NCI-H2081 treated with DMSO at 0.1 percent for 48 hours (cell line): Measurements from ENCODE around the gene A2M.
"Not testable (repeated sequence)": the region's sequence is repeated elsewhere in the genome, so short reads cannot be mapped to it uniquely, and the experiment has no call there.

ENCODE experiments used
- DNase-seq: peaks from one replicate; lab custom pipeline; 2025; lab: John Stamatoyannopoulos, UW

A2M gene

DNA sequence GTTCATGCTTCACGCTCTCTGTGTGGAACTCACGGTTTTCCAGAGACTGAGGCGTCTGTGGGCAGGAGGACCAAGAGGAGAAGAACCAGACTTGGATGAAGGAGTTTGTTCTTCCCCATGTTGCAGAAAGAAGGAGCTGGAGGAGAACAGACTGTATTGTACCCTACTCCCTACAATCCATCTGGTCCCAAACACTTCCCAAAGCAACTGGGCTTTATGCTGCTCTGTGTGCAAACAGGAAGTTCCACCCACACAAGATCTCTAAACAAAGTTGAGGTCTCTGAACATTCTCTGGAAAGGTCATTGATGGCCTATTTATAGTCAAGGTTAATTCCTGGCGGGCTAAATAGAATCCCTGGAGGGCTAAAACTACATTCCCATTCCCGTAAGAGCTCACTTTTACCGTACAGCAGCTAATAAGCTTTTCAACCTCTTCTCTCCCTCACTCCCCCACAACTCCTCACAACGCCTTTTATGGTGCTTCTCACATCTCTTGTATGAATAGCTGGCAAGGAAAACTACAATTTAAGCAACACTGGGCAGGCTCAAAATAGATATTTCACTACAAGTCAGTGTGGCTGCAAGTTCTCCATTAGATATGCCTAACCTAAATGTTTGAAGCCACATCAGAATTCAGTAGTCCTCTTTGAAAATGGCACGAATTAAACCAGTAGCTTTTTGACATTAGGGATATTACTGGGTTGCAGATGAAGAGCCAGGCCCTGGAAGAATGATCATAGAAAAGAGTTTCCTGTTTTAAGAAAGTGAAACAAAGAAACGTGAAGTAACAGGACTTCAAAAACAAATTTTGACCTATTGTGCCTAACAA, at the start of gene A2M:
TSS of gene A2M (minus strand) at position 189 of the 829 bp plus-strand sequence. CDS start at position 119, 70 bp downstream.
- DNase-seq: no peak

DNA sequence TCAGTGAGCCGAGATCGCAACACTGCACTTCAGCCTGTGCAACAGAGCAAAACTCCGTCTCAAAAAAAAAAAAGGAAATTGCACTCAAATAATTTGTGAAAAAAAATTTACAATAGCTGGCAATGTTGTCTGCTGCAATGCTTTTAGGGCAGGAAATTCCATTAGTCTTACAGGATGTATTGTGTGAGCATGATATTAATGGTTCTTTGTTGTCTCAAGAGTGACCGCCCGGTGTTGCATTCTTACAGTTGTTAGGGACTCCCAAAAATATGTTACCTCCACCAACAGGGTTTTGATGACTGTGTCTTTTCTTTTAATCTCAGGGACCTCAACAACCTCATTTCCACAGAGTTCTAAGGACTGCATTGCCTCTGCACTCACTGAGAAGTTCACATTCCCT, 47.7 kb upstream of the A2M start:
- DNase-seq: no peak

- no peak for DNase-seq
Measured at GRCh38 chr12:9156119-9156518, 40.4 kb upstream of the A2M start.

DNA sequence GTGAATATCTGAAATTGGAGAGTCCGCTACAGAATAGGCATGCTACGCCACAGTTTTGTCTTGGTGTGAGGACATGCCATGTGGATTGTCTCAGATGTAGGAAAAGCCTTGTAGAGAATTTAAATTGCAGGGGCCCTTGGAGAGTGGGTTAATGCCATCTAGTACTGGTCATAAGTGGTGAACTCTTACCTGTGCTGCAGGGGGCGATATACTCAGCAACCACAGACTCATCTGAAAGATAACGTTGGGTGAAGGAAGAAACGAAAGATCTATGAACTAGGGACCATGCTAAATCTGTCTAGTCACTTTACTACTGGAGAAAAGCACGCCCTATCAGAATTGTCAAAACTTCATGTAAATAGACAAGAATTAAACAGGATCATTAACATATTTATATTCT, 33.7 kb upstream of the A2M start:
- no peak for DNase-seq

DNA sequence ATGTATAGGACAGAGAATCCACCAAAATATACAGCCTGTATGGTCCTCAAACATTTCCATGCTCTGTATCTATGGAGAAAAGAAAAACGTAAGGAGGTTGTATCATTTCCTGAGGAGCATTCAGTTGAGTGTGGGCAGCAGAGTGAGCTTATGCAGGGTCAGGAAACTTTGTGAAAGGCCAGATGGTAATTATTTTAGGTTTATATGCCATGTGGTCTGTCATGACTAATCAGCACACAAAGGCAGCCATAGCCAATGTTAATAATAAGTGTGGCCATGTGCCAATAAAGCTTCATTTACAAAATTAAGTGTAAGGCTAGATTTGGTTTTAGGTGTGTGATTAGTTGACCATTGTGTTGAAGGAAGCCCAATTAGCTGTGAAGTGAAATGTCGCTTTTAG, 33.2 kb upstream of the A2M start:
- no peak for DNase-seq

DNA sequence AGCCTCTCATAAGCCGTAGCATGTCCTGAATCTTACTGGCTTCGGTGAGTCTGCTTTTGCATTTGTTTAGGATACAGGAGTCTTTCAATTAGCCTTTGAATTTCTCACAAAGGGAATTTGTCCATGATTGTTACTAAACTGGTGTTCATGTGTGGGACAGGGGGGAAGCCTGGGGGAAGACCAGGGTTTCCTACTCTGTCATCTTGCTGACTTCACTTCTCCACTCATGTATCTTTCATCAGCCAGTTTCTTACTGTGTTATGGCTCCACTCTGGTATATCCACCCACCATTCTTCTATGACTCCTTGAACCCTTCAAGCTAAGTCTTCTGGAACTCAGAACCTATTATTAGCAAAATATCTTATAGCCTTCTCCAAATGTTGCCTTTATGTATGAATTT, 31.7 kb upstream of the A2M start:
- no peak for DNase-seq

DNA sequence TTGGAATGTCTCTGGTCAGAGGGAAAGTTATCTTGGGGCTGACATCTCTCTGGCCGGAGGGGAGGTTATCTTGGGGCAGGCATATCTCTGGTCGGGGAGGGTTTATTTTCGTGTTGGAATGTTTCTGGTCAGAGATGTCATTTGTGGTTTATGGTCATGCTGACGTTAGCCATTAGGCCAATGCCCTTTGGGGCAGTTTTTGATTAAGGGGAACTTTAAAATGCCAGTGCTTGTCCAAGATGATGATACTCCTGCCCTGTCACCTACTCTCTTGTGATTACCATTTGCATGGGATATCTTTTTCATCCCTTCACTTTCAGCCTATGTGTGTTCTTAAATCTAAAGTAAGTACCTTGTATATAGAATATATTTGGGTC, 29.0 kb upstream of the A2M start:
- DNase-seq: no peak

- no peak for DNase-seq
Measured at GRCh38 chr12:9143929-9144729, 28.4 kb upstream of the A2M start.

- DNase-seq: no peak
Measured at GRCh38 chr12:9143137-9143536, 27.4 kb upstream of the A2M start.

DNA sequence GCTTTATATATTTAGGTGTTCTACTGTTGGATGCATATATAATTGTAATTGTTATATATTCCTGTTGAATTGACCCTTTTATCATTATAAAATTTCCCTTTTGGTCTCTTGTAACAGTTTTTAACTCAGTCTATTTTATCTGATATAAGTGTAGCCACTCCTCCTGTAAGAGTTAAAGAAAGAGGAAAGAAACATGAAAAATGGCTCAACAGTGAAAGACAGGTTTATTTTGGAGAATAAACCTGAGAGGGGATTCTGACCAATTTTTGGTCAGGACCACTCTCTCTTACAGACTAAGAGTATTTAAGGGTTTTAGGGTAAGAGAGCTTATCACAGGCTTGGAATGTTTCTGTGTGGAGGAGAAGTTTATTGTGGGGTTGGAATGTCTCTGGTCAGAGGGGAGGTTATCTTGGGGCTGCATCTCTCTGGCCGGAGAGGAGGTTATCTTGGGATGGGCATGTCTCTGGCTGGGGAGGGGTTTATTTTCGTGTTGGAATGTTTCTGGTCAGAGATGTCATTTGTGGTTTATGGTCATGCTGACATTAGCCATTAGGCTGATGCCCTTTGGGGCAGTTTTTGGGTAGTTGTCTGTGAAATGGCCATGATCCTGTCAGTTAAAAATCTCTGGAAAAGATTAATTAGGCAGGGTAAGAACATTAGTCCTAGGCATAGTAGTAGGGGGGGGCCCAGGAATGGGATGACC, 24.0 kb upstream of the A2M start:
- not testable (repeated sequence) for DNase-seq

- DNase-seq: no peak
Measured at GRCh38 chr12:9135903-9136310, 20.2 kb upstream of the A2M start.

DNA sequence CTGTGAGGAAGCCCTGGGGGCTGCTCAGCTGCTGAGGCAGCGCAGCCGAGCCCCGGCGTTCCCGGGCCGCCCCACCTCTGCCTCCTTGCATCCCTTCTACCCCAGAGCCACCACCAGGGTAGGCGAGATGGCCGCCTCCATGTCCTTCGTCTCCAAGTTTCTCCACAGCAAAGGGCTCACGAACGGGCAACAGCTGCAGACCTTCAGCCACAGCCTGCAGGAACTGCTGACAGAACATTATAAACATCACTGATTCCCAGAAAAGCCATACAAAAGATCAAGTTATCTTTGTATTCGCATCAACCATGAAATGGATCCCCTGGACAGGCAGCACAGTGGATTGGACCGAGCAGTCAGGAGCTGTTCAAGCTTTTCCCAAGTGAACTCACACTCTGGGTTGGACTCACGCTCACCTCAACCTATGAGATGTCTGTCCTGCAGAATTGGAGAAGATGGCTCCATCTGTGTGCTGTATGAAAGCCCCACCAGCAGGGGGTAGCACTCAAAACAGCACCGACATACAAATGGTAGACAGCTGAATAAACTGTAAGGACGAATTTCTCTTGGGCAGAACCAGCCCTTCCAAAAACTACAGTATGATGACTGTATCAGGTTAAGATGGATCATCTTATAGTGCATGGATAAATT, 19.4 kb upstream of the A2M start:
- DNase-seq: no peak

- DNase-seq: no peak
Measured at GRCh38 chr12:9133216-9133916, 17.6 kb upstream of the A2M start.

- no peak for DNase-seq
Measured at GRCh38 chr12:9132008-9132535, 16.4 kb upstream of the A2M start.

DNA sequence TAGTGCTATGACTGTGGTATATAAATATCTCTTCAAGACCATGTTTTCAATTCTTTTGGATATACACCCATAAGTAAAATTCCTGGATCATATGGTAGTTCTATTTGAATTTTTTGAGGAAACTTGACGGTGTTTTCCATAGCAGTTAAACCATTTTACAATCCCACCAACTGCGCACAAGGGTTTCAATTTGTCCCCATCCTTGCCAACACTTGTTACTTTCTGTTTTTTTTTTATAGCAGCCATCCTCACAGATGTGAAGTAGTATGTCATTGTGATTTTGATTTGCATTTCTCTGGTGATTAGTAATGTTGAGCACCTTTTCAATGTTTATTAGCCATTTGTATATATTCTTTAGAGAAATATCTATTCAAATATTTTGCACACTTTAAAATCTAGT, 14.5 kb upstream of the A2M start:
- no peak for DNase-seq

GRCh38 chr12:9127936-9128663, 12.4 kb upstream of the A2M start:
- no peak for DNase-seq

GRCh38 chr12:9127484-9127883, 11.8 kb upstream of the A2M start:
- no peak for DNase-seq

DNA sequence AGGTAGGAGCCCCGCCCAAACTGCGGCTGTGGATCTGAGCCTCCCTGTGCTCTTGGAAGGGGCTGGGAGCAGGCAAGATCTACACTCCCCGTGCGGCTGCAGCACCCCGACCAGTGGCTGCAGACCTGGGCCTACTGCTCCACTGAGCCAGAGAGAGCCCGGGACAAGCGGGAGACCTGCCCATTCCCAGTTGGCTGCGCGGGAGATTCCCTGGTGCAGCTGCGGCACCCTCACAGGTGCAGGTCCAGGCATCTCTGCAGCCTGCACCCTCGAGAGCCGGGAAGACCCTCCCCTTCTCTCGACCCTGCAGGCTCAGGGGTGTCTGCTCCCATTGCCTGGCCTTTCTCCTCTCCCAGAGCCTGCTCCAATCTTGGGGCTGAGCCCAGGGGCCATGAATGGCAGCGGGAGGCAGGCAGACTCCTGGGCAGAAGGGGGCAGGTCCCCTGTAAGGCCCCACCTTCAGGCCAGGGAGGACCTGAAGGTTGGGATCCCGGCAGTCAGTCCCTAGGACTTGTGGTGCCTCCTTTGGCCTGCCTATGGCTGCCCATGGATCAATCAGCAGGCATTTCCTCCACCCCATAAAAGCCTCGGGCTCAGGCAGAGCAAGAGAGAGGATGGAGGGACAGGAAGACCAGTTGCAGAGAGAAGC, 8.8 kb upstream of the A2M start:
- no peak for DNase-seq

DNA sequence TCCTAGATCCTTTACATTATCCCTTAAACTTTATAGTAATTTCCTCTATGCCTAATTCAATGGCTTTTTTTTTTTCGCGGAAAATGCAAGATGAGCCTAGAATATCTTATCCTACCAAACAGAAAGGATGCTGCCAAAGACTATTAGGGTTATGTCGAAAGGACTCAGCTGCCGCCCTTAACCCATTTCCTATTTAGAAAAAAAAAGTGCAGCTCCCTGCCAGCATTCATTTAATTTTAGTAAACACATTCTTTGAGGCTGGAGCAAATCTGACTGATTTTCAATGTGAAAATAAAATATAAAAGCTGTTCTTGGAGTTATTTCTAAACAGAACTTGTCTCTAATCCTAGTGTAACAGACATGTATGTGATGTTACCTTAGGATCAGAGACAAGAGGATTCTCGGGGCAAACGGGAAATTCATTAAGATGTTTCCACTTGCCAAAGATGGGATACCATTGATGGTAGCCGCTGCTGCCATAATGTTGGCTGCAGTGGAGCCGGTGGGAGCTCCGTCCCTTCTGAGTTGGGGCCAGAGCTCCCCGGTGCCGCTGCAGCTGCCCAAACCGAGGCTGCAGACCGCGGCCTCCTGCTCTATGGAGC, 8.2 kb upstream of the A2M start:
- DNase-seq: no peak
